Measurements from ENCODE around the gene SCAF1.

SCAF1 gene

DNA sequence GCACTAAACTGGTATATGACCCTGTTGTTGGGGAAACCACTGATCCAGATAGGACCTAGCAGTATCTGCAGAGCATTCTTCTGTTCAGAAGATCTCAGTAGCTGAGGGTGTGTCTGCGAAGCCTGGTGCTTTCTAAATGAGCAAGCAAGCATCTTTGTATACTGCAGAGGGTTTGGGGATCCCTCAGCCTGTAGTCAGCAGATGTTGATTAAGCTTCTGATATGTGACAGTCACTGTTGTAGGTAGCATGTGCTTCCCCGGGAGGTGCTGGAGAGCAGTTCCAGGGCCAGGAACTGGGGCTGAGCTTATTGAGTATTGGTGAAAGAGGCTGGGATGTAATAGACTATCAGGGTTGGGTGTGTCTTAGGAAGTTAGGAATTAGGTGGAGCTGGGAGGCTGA, 1.5 kb downstream of the SCAF1 start:
- DNase-seq (ENCODE audit: low read depth) = no peak

DNA sequence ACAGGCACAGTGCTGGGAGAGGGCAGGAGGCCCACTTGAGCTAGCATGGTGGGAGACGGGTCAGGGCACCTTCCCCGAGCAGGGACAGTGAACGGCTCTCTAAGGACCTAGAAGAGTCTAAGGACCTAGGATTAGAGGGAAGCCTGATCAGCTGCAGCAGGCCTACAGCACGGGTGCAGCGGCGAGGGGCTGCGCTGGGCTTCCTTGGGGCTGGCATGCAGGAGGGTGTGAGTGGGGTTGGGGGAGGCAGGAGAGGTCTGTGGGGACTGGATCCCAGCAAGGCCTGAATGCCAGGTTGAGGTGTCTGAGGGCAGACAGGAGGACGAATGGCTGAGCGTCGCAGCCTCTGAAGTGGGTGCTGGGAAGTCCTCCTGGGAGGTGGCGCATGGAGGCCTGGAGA, 3.6 kb downstream of the SCAF1 start:
- no peak for DNase-seq (ENCODE audit: low read depth)

GRCh38 chr19:49645995-49646394, 4.0 kb downstream of the SCAF1 start:
- DNase-seq (ENCODE audit: low read depth) = no peak

DNA sequence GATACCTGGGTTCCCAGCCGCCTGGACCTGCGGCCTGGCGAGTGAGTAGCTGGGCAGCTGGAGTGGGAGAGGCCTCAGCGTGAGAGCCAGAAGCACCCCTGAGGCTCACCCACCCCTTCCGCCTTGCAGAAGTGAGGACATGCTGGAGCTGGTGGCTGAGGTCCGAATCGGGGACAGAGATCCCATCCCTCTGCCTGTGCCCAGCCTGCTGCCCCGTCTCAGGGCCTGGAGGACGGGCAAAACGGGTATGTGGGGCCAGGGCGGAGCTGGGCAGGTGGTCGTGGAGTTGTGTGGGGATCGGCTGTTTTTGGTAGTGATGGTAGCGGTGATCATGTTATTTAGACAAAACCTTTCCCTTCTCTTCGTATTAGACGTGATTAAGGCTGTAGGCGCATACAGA, 4.6 kb downstream of the SCAF1 start:
- no peak for DNase-seq (ENCODE audit: low read depth)

DNA sequence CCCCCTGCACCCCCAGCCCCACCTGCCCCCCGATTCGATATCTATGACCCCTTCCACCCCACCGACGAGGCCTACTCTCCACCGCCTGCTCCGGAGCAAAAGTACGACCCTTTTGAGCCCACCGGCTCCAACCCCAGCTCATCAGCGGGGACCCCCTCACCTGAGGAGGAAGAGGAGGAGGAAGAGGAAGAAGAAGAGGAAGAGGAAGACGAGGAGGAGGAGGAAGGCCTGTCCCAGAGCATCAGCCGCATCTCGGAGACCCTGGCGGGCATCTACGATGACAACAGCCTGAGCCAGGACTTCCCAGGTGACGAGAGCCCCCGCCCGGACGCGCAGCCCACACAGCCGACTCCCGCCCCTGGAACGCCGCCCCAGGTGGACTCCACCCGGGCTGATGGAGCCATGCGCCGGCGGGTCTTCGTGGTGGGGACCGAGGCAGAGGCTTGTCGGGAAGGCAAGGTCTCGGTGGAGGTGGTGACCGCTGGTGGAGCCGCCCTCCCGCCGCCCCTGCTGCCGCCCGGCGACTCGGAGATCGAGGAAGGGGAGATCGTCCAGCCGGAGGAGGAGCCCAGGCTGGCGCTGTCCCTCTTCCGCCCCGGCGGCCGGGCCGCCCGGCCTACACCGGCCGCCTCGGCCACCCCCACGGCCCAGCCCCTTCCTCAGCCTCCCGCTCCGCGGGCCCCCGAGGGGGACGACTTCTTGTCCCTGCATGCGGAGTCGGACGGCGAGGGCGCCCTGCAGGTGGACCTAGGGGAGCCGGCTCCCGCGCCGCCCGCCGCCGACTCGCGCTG, 9.2 kb downstream of the SCAF1 start:
- no peak for DNase-seq (ENCODE audit: low read depth)

DNA sequence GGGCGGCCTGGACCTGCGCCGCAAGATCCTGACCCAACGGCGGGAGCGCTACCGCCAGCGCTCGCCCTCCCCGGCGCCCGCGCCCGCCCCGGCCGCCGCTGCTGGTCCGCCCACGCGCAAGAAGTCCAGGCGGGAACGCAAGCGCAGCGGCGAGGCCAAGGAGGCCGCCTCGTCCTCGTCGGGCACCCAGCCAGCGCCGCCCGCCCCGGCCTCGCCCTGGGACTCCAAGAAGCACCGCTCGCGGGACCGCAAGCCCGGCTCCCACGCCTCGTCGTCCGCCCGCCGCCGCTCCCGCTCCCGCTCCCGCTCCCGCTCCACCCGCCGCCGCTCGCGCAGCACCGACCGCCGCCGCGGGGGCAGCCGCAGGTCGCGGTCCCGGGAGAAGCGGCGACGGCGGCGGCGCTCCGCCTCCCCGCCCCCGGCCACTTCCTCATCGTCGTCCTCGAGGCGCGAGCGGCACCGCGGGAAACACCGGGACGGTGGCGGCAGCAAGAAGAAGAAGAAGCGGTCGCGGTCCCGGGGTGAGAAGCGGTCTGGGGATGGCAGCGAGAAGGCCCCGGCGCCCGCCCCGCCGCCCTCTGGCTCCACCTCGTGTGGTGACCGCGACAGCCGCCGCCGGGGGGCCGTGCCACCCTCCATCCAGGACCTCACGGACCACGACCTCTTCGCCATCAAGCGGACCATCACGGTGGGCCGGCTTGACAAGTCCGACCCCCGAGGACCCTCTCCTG, 10.0 kb downstream of the SCAF1 start:
- DNase-seq (ENCODE audit: low read depth) = no peak

- DNase-seq (ENCODE audit: low read depth) = no peak
Observed at GRCh38 chr19:49652551-49653465, 10.8 kb downstream of the SCAF1 start.

GRCh38 chr19:49653466-49653806, 11.4 kb downstream of the SCAF1 start:
- no peak for DNase-seq (ENCODE audit: low read depth)

- no peak for DNase-seq (ENCODE audit: low read depth)
Observed at GRCh38 chr19:49654581-49654980, 12.6 kb downstream of the SCAF1 start.

- DNase-seq (ENCODE audit: low read depth) = no peak
Observed at GRCh38 chr19:49655570-49656455, 13.8 kb downstream of the SCAF1 start.

DNA sequence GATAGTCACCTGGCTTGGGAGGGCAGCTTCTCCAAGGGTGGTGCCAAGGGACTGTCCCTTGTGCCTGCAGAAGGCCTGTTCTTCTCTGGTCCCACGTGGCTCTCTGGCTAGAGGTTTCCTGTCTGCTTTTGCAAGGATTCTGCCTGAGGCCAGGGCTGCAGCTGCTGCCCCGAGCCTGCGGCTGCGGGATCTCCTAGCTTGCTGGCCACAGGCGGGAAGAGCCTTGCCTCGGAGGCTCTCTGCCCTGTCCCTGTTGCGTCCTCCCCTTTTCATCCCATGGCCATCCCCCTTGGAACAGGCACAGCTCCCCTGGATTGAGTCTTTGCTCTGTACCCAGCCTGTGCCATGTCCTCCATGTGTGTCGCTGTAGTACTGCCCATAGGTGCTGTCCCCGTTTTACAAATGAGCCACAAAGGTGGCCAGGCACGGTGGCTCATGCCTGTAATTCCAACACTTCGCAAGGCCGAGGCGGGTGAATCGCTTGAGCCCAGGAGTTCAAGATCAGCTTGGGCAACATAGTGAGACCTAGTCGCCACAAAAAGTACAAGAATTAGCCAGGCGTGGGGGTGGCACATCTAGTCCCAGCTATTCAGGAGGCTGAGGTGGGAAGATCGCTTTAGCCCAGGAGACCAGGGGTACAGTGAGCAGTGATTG, 14.6 kb downstream of the SCAF1 start:
- DNase-seq (ENCODE audit: low read depth) = no peak

DNA sequence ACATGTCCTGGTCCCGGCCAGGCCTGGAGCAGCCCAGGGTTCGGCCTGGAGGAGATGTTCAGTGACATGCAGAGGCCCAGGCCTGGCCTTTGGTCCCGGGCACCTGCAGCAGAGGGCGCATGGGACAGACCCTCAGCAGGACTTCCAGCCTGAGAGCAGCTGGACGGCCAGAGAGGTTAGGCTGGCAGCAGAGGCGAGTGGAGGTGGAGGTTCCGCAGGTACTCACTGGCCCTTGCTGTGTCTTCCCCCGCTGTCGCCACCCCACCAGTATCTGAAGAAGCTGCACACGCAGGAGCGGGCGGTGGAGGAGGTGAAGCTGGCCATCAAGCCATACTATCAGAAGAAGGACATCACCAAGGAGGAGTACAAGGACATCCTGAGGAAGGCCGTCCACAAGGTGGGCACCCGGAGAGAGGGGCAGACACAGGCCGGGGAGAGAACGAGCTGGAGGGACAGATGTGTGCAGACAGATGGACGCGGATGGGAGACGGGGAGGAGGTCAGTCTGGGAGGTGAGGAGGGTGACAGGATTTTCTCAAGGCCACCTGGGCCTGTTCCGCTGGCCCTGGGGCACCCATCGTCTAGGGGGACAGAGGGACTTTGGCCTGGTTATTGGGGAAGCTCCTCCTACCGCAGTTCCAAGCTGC, 15.6 kb downstream of the SCAF1 start:
- DNase-seq (ENCODE audit: low read depth) = no peak

GRCh38 chr19:49658139-49658517, 16.1 kb downstream of the SCAF1 start:
- no peak for DNase-seq (ENCODE audit: low read depth)

GRCh38 chr19:49658566-49659442, 16.8 kb downstream of the SCAF1 start:
- DNase-seq (ENCODE audit: low read depth) = no peak

DNA sequence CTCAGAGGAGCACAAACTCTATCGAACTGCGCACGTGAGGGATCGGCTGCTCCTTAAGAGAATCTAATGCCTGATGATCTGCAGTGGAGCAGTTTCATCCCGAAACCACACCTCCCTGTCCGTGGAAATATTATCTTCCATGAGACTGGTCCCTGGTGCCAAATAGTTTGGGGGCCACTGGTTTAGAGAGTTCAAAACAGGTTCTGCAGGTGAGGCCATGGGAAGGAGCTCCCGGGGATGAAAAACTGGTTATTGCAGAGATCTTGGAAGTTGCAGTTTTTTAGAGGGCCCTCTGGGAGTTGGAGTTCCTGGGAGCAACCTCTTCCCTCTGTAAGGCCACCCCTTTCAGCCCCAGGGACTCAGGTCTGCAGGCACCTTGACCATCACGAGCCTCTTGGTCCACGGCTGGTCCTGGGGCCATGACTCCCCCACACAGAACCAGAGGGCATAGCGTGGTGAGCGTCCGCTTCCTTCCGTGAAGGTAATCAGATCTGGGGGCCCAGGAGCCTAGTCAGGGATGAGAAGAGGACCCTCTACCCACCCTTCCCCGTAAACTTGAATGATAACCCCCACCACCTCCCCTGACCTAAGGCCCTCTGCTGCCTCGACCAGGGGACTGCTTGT, 18.4 kb downstream of the SCAF1 start:
- no peak for DNase-seq (ENCODE audit: low read depth)

GRCh38 chr19:49662011-49662410, 20.0 kb downstream of the SCAF1 start:
- no peak for DNase-seq (ENCODE audit: low read depth)

- DNase-seq (ENCODE audit: low read depth) = no peak
Observed at GRCh38 chr19:49663224-49663623, 21.2 kb downstream of the SCAF1 start.

DNA sequence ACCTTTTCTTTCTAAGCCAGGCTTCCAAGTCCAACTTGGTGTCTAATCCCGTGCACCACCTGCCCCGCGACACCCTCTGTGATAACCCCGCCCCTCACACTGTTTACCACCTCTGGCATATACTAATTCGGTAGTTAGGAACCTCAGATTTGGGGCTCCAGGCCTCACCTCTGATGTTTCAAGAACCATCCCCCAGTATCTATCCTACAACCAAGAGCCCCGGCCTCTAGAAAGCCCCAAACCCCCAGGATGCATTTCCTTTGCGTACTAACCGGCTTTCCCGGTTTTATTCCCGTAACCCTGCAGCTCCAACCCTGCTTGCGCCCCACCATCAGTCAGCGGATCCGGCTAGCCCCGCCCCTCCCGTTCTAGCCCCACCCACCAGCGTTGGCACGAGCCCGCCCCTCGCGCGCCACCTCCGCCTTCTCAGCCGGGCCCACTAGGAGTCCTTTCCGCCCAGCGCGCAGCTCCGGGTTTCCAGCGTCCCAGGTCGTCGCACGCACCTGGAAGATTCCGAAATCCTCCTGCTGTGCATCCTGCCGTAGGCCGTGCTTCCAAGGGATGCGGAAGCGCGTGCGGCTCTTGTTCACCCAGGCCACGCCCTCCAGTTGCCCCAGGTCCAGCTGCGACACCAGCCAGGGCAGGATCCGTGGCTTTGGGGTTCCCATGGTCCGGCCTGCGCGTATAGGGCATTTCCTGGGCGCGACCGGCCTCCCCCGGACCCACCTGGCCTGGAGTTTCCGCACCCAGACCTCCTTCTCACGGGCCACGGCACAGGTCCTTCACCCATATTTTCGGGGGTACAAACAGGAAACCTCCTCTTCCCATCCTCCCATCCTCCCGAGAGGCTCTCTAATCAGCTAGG, 22.4 kb downstream of the SCAF1 start:
- no peak for DNase-seq (ENCODE audit: low read depth)
